Stimulated activated CD4-positive, alpha-beta T cell treated with anti-CD3 and anti-CD28 coated beads, Interleukin-2, amount 100 ng/mL, for 4 hours (primary cell): ENCODE data around the gene IVNS1ABP.
A peak's percentile ranks its signal among the peaks of the same experiment; 100 is the strongest.
"Not testable (repeated sequence)": the region's sequence is repeated elsewhere in the genome, so short reads cannot be mapped to it uniquely, and the experiment has no call there.

ENCODE experiments used
- DNase-seq: peaks from one replicate; pipeline ENCODE4 v3.0.0-alpha.2; 2020; ENCODE audit warnings: low read depth

Gene IVNS1ABP

DNA sequence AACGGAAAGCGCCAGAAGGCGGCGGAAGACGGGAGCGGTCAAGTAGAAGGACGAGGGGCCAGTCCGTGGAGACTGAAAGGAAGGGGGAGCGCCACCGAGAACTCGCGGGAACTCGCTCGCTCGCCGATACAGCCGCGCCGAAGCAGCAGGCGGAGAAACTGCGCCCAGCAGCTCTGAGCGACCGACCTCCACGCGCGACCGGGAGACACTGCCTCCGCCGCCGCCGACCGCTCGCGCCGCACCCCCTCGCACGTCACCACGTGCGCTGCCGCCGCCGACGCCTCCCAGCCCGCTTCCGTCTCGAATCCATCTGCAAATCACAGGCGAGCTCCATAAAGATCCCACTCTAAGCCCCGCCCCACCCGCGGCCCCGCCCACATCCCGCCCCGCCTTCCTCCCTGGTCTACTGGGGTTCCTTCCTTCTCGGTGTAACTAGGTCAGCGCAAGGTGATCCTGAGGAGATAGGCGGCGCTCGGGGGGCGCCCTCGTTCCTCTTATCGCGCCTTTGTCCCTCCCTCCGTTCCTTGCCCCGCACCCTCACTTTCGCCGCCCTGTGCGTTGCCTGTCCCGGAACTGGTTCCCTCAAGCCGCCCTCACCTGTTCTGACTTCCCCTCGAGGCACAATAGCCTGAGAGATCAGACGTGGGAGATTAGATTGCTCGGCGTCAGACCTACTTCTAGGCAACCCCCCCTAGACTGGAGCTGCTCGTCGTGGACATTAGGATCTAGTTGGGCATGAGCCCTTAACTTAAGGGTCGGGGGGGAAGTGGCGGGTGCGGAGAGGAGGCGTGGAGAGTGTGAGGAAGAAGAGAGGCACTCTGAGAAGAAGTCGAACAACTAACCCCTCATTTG, at the start of gene IVNS1ABP:
TSS of gene IVNS1ABP (minus strand) at position 210 of the 852 bp plus-strand sequence. CDS start 7,750 bp downstream, outside the sequence.
- peak; percentile 93 for DNase-seq

DNA sequence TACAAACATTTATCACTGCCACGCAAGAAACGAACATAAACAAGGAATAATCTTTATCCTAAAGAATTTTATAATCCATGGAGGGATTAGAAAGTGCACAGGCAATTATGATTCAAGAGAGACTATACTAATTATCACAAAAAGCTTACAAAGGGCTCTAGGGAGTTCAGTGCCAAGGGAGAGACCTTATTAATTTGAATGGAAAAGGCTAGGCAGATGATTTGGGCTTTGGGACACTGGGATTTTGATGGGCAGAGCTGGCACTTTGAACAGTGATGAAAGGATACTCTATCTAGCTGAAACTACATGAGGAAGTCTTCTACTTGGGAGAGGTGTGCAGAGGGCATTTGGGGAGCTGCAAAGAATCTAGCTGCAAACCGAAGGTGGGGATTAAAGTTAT, 48.9 kb upstream of the IVNS1ABP start:
- no peak for DNase-seq

DNA sequence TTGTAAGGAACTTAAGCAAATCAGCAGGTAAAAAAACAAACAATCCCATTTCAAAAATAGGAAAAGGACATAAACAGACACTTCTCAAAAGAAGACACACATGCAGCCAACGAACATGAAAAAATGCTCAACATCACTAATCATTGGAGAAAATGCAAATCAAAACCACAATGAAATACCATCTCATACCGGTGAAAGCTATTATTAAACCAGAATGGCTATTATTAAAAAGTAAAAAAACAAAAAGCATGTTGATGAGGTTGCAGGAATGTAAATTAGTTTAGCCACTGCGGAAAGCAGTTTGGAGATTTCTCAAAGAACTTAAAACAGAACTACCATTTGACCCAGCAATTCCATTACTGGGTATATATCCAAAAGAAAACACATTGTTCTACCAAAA, 47.5 kb upstream of the IVNS1ABP start:
- DNase-seq = not testable (repeated sequence)

DNA sequence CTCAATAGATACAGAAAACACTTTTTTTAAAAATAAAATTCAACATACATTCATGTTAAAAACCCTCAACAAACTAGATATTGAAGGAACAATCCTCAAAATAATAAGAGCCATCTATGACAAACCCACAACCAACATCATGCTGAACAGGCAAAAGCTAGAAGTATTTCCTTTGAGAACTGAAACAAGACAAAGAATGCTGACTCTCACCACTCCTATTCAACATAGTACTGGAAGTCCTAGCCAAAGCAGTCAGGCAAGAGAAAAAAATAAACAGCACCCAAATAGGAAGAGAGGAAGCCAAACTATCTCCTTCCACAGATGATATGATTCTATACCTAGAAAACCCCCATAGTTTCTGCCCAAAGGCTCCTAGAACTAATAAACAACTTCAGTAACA, 46.2 kb upstream of the IVNS1ABP start:
- no peak for DNase-seq

- DNase-seq = no peak
These were observed 43.7 kb upstream of the IVNS1ABP start for GRCh38 chr1:185360714-185361113.

DNA sequence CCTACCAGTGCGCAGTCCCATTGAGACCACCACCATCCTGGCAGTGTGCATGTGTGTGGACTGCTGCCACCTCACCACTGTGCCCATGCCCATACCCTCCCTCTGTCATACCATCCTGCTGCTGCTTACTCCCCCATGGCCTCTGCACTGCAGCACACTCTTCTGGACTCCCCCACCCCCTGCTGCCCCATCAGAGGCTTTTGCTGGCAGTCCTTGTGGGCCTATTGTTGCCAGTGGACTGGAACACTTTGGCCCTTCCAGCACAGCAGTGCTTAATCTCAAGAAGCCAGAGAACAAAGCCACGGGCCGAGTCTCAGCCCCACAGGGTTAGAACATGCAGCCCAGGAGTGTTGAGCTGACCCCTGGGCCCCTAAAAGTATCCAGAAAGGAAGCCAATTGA, 41.9 kb upstream of the IVNS1ABP start:
- no peak for DNase-seq

DNA sequence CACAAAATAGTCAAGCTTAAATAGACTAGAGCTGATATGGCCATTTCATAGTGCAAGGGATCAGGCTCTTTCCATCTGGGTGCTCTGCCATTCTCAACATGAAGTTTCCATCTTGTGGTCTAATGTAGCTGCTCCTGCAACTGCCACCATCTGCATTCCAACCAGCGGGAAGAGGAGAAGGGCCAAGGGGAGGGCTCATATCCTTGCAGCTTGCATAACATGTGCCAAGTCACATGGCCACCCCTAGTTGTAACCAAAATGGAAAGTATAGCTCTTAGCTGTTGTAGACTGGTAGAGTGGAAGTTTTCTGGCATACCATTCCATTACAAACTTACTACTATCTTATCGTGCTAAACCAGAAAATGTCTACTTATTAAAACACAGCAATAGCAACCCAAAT, 38.9 kb upstream of the IVNS1ABP start:
- no peak for DNase-seq

DNA sequence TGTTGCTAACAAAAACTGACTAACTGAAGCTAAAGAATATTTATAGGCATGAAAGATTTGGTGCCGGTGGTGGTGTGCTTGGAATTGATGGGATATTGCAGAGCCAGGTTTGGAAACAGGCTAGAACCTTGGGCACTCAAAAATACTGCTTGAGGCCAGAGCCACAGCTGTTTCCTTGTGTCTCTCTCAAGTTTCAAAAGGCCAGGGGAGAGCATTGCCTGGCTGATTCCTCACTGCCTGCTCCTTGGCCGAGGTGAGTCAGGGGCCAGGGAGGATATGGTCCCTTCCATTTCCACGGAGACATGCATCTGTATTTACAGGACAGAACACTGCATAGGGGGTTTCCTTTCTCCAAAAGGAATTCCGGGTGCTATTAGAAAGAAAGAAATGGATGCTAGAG, 36.1 kb upstream of the IVNS1ABP start:
- DNase-seq = no peak

GRCh38 chr1:185351734-185352466, 34.9 kb upstream of the IVNS1ABP start:
- no peak for DNase-seq

DNA sequence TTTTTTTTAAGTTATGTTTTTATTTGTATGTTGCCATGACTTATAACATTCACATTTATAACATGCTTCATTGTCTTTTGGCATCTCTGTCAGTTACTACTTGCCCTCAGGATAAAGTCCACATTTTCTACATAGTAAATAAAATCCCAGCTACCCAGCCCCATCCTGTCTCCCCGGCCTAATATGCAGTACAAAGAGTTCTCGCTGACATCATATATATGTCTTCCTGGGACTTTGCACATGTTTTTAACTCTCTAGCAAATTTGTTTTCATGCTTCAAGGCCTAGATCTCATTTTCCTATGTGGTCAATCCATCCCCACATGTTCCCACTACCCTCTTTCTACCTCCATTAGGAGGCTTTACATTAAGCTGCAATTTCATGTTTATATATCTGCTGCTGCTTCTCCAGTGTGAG, 33.0 kb upstream of the IVNS1ABP start:
- DNase-seq = no peak

- no peak for DNase-seq
These were observed 32.5 kb upstream of the IVNS1ABP start for GRCh38 chr1:185349556-185349955.

DNA sequence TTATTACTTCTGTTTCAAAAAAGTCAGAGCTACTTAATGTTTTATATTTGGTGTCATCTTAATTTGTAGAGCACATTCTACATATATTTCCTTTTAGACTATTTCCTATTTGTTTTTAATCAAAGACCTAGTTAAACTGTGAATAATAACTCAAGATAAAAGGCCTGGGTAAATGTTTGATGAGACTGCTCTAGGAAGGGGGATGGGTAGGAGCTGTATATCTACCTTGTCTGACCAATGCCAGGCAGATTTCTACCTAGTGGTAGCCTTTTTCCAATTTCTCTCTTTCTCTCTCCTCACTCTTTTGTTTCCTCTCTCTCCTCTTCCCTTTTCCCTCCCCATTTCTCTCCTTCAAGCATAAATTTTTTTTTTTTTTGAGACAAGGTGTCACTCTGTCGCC, 31.9 kb upstream of the IVNS1ABP start:
- no peak for DNase-seq

DNA sequence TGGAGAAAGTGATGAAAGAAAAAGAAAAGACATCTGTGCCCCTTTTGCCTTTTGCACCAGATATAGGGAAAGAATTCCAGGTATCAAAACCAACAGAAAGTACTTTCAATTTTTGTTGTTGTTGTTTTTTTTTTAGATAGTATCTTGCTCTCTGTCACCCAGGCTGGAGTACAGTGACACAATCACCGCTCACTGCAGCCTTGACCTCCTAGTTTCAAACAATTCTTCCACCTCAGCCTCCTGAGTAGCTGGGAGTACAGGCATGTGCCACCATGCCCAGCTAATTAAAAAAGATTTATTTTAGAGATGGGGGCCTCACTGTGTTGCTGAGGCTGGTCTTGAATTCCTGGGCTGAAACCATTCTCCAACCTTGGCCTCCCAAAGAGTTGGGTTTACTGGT, 31.3 kb upstream of the IVNS1ABP start:
- DNase-seq = no peak

DNA sequence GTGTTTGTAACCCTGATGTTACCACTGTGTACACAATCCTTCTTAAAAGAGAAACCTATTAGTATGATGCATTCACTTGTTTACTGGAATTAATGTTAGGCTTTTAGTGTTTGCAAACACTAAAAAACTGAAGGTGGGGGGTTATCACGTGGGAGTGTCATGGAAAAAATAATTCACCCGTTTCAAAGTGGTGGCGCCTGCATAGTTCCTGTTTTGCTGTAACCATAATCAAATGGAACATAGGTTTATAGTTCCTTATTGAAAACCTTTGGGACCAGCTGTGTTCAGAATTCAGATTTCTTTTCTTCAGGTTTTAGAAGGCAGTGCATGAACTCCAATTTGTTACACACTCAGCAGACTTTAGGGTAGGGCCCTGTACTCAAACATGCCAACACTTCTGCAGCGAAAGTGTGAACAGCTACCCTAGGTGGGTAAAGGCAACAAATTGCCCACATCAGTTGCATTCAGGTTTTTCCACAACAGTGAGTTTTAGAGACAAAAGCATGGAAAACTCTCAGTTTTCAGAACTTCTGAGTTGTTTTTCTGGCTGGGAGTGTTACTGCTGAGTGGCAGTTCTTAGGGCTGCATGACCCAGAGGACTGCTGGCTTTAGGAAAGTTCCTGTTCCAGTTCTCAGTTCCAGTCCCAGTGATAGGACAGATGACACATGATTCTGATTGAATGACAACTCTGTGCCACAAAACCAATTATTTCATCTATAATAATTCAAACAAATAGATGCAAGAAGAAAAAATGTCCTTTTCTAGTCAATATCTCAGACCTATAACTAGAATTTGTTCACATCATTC, 29.1 kb upstream of the IVNS1ABP start:
- peak; percentile 7 for DNase-seq

GRCh38 chr1:185343306-185343705, 26.3 kb upstream of the IVNS1ABP start:
- DNase-seq = no peak

GRCh38 chr1:185342672-185343259, 25.7 kb upstream of the IVNS1ABP start:
- DNase-seq = no peak

GRCh38 chr1:185342017-185342416, 25.0 kb upstream of the IVNS1ABP start:
- DNase-seq = no peak

- DNase-seq = no peak
These were observed 24.2 kb upstream of the IVNS1ABP start for GRCh38 chr1:185341196-185341781.

DNA sequence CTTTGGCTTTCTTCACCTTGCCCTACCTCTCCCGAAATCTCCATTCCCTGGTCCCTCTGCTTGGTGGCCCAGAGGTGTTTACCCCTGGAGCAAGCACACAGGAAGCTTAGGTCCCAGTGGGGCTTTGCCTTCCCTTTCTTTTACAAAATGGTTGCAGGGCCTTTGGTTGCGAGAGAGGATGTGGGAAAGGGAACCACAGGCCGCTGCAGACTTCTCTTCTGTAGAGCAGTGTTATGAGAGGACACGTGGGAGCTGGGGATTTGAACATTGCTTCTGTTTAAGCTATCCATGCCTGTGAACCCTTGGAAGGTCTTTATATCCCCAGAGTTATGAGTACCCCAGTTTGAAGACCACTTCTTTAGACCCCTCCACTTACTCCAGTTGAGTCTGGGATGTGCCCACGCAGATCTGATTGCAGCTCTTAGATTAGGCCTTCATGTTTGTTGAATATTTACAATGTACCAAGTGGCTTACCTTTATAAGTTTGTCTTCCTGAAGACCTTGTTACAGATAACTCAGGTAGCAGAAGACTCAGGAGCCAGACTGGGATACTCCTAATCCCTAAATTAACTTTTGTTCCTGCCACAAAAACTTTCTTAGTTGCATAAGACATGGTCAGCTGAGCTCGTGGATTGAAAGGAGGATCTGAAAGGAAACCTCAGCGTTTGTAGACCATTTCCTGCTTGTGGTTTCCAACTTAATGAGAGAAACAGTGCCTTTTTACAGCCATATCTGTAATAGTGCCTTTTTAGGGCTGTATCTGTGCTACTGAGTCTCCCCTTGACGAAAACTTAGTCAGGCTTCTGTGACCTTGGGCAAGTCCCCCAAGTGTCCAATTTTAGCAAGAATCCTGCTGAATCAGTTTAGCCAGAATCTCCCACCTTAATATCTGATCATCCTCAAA, 21.9 kb upstream of the IVNS1ABP start:
- no peak for DNase-seq

- DNase-seq = no peak
These were observed 20.2 kb upstream of the IVNS1ABP start for GRCh38 chr1:185337246-185337645.

DNA sequence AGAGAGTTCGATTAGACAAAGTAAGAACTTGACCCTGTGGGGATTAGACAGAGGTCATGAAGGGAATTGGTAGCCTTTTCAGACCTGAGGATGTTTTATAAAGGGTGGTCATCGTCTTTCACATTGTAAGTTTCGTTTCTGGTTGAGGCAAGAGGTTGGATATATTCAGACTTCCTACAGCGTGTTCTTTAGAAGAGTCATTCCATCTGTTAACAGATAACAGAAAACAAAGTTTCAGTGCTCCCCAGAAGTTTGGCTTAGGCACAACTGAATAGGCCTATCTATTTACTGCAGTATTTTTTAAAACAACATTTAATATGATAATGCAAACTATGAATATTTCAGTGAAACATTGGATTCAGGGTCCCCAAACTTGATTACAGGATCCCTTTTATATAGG, 17.1 kb upstream of the IVNS1ABP start:
- DNase-seq = no peak
